Liver (tissue), 9 donors: ENCODE results near the gene NOTCH1. TPM values are rescaled to one million over a fixed set of nuclear protein-coding genes. Genes with fewer than 3 reads are reported as not detected.

Experiments
- DNase-seq: peaks from one replicate; pipeline ENCODE4 v3.0.0-alpha.2; 2017; ENCODE audit warnings: low spot score
- H3K27ac ChIP-seq, 2 donors: one replicate each; pipeline ENCODE4 v1.7.0; 2013; ENCODE audit warnings: inconsistent platforms in 2 of 2, low read length in 2 of 2, control low read depth in 1 of 2, low read depth in 1 of 2, mild to moderate bottlenecking in 1 of 2
- H3K27me3 ChIP-seq, 4 donors: one replicate each; pipeline versions ENCODE4 v1.6.1 to v1.7.0; 2013; ENCODE audit warnings: low read length in 3 of 4, inconsistent platforms in 1 of 4, mild to moderate bottlenecking in 1 of 4, moderate library complexity in 1 of 4; ENCODE audit not compliant: control insufficient read depth in 4 of 4, insufficient read depth in 4 of 4
- H3K36me3 ChIP-seq, 4 donors: one replicate each; pipeline versions ENCODE4 v1.6.1 to v1.7.0; 2013; ENCODE audit warnings: low read length in 3 of 4, mild to moderate bottlenecking in 3 of 4, low read depth in 1 of 4, moderate library complexity in 1 of 4; ENCODE audit not compliant: control insufficient read depth in 4 of 4, insufficient read depth in 3 of 4
- H3K4me1 ChIP-seq, 4 donors: one replicate each; pipeline versions ENCODE4 v1.6.1 to v1.7.0; 2013; ENCODE audit warnings: low read length in 3 of 4, mild to moderate bottlenecking in 3 of 4, moderate library complexity in 1 of 4; ENCODE audit not compliant: control insufficient read depth in 4 of 4, insufficient read depth in 4 of 4
- H3K4me3 ChIP-seq, 3 donors: one replicate each; pipeline versions ENCODE4 v1.6.1 to v1.7.0; 2013; ENCODE audit warnings: low read length in 3 of 3, control low read depth in 1 of 3, low read depth in 1 of 3, mild to moderate bottlenecking in 1 of 3
- H3K9ac ChIP-seq, 2 donors: one replicate each; pipeline ENCODE4 v1.7.0; 2013; ENCODE audit warnings: low read length in 2 of 2, mild to moderate bottlenecking in 2 of 2, moderate library complexity in 2 of 2, control low read depth in 1 of 2, low read depth in 1 of 2
- H3K9me3 ChIP-seq, 4 donors: one replicate each; pipeline versions ENCODE4 v1.6.1 to v1.7.0; 2013; ENCODE audit warnings: low read length in 3 of 4; ENCODE audit not compliant: control insufficient read depth in 4 of 4
- EGR1 ChIP-seq, 2 donors: IDR thresholded peaks; 2 replicates each; pipeline ENCODE4 v1.6.1; 2016 to 2018; ENCODE audit warnings: antibody characterized with exemption in 2 of 2, low read depth in 2 of 2
- FOXA1 ChIP-seq: IDR thresholded peaks from 2 replicates; pipeline ENCODE4 v1.6.1; 2016; ENCODE audit warnings: antibody characterized with exemption
- FOXA2 ChIP-seq: IDR thresholded peaks from 2 replicates; pipeline ENCODE4 v1.6.1; 2016; ENCODE audit warnings: antibody characterized with exemption
- GABPA ChIP-seq, 2 donors: IDR thresholded peaks in 1 of 2; conservative IDR thresholded peaks in 1 of 2; 2 replicates each; pipeline ENCODE4 v1.6.1; 2016; ENCODE audit warnings: antibody characterized with exemption in 2 of 2, mild to moderate bottlenecking in 1 of 2, moderate library complexity in 1 of 2
- HNF4A ChIP-seq, 2 donors: conservative IDR thresholded peaks; 2 replicates each; pipeline ENCODE4 v1.6.1; 2016; ENCODE audit warnings: antibody characterized with exemption in 2 of 2, mild to moderate bottlenecking in 2 of 2
- HNF4G ChIP-seq: IDR thresholded peaks from 2 replicates; pipeline ENCODE4 v1.6.1; 2016; ENCODE audit warnings: antibody characterized with exemption
- JUND ChIP-seq, 2 donors: IDR thresholded peaks; 2 replicates each; pipeline ENCODE4 v1.6.1; 2016; ENCODE audit warnings: antibody characterized with exemption in 2 of 2
- NR2F2 ChIP-seq: IDR thresholded peaks from 2 replicates; pipeline ENCODE4 v1.6.1; 2016; ENCODE audit warnings: antibody characterized with exemption
- RAD21 ChIP-seq, 2 donors: IDR thresholded peaks; 2 replicates each; pipeline ENCODE4 v1.6.1; 2016; ENCODE audit warnings: antibody characterized with exemption in 2 of 2, mild to moderate bottlenecking in 2 of 2
- RXRA ChIP-seq, 2 donors: IDR thresholded peaks; 2 replicates each; pipeline ENCODE4 v1.6.1; 2017 to 2018; ENCODE audit warnings: antibody characterized with exemption in 2 of 2, mild to moderate bottlenecking in 1 of 2
- SP1 ChIP-seq: IDR thresholded peaks from 2 replicates; pipeline ENCODE4 v1.6.1; 2018; ENCODE audit warnings: antibody characterized with exemption, mild to moderate bottlenecking
- TAF1 ChIP-seq: conservative IDR thresholded peaks from 2 replicates; pipeline ENCODE4 v1.6.1; 2016; ENCODE audit warnings: antibody characterized with exemption, mild to moderate bottlenecking
- YY1 ChIP-seq: IDR thresholded peaks from 2 replicates; pipeline ENCODE4 v1.6.1; 2016; ENCODE audit warnings: antibody characterized with exemption, mild to moderate bottlenecking
- WGBS: extraction: QIAGEN DNeasy Blood & Tissue Kit; methylation state at CpG from one replicate; pipeline ENCODE4 v1.1.7; 2013; 5-methylcytosine and 5-hydroxymethylcytosine counted together
- polyA plus RNA-seq, 2 donors: library from polyadenylated mRNA; stranded (reverse) in 1 of 2; unstranded in 1 of 2; fragments of 200-250 nt in 1 of 2; fragments of >200 nt in 1 of 2; fragmentation: Nextera tagmentation in 1 of 2; extraction: Ambion mirVana in 1 of 2; gene quantifications; one replicate each; pipeline versions ENCODE4 v1.2.1 to v1.2.3, GENCODE V29; 2013 to 2015
- total RNA-seq, 2 donors: library from RNA; depleted of rRNA; stranded (reverse); fragments of >200 nt; gene quantifications; one replicate each; pipeline ENCODE4 v1.2.3, GENCODE V29; 2014
- TF ChIP-seq, protein P1 (sequence below): IDR thresholded peaks from 2 replicates; pipeline ENCODE4 v1.6.1; 2016; ENCODE audit warnings: antibody characterized with exemption
- TF ChIP-seq, protein P2 (sequence below): fragments of 150-350 bp; IDR thresholded peaks from 2 replicates; pipeline ENCODE4 v1.5.1; 2017; ENCODE audit warnings: improper control_type of control experiment, low read depth, low read length; ENCODE audit not compliant: missing input control
- TF ChIP-seq, protein P3 (sequence below): IDR thresholded peaks from 2 replicates; pipeline ENCODE4 v1.6.1; 2016; ENCODE audit warnings: antibody characterized with exemption
- TF ChIP-seq, protein P4 (sequence below): IDR thresholded peaks from 2 replicates; pipeline ENCODE4 v1.6.1; 2016; ENCODE audit warnings: antibody characterized with exemption, mild to moderate bottlenecking
- TF ChIP-seq, protein P5 (sequence below): IDR thresholded peaks from 2 replicates; pipeline ENCODE4 v1.6.1; 2016; ENCODE audit warnings: antibody characterized with exemption
- donor health status: healthy.
- donor health status: healthy.
- donor health status: healthy.
- donor health status: healthy.
- donor health status: healthy.

NOTCH1 gene
- total and polyA plus RNA-seq, 4 donors = 2.4 to 22.3 (median 8.5) TPM

DNA sequence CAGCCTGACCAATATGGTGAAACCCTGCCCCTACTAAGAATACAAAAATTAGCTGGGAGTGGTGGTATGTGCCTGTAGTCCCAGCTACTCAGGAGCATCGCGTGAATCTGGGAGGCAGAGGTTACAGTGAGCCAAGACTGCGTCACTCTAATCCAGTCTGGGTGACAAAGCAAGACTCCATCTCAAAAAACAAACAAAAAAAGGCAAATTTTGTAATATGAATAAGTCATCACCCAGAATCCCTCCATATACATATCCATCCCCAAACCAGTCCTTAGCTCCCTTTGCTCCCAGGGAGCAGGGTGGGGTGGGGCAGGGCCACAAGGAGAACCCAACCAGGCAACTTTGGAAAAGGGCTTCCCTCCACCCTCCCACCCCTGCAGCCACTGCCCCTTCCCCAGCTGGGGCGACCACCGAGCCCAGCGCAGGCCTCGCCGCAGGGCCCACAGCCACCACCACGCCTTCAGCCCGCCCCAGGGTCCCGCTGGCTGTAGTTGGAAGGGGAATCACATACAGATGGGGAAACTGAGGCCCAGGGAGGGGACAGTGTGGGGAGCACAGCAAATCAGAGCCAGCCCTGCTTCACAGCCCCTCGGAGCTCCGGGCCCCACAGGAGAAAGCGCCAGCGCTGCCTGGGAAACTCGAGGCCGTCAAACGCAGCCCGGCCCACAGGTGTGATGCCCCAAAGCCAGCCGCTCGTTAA is 7.8 kb downstream of the NOTCH1 start:
- 84% methylated on average over 21 of the region's 21 CpGs for WGBS
- TF ChIP-seq, protein P1, sequence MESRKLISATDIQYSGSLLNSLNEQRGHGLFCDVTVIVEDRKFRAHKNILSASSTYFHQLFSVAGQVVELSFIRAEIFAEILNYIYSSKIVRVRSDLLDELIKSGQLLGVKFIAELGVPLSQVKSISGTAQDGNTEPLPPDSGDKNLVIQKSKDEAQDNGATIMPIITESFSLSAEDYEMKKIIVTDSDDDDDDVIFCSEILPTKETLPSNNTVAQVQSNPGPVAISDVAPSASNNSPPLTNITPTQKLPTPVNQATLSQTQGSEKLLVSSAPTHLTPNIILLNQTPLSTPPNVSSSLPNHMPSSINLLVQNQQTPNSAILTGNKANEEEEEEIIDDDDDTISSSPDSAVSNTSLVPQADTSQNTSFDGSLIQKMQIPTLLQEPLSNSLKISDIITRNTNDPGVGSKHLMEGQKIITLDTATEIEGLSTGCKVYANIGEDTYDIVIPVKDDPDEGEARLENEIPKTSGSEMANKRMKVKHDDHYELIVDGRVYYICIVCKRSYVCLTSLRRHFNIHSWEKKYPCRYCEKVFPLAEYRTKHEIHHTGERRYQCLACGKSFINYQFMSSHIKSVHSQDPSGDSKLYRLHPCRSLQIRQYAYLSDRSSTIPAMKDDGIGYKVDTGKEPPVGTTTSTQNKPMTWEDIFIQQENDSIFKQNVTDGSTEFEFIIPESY = no peak
- TF ChIP-seq HNF4A (conservative IDR thresholded peaks at IDR 0.05) (no peak), TAF1 (no peak), YY1 (no peak), RAD21 (IDR thresholded peaks at IDR 0.05) (no peak), GABPA (IDR thresholded peaks at IDR 0.05 in 1 of 2, conservative IDR thresholded peaks at IDR 0.05 in 1 of 2) (no peak), RXRA (IDR thresholded peaks at IDR 0.05) (no peak), EGR1 (IDR thresholded peaks at IDR 0.05; ENCODE audit: low read depth in 2 of 2) (no peak), JUND (IDR thresholded peaks at IDR 0.05) (no peak), SP1 (no peak), NR2F2 (no peak), FOXA1 (no peak), HNF4G (no peak)
- TF ChIP-seq, protein P2, sequence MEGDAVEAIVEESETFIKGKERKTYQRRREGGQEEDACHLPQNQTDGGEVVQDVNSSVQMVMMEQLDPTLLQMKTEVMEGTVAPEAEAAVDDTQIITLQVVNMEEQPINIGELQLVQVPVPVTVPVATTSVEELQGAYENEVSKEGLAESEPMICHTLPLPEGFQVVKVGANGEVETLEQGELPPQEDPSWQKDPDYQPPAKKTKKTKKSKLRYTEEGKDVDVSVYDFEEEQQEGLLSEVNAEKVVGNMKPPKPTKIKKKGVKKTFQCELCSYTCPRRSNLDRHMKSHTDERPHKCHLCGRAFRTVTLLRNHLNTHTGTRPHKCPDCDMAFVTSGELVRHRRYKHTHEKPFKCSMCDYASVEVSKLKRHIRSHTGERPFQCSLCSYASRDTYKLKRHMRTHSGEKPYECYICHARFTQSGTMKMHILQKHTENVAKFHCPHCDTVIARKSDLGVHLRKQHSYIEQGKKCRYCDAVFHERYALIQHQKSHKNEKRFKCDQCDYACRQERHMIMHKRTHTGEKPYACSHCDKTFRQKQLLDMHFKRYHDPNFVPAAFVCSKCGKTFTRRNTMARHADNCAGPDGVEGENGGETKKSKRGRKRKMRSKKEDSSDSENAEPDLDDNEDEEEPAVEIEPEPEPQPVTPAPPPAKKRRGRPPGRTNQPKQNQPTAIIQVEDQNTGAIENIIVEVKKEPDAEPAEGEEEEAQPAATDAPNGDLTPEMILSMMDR = no peak
- peak overlapping the region; percentile 80 to 93 for H3K27ac ChIP-seq
- DNase-seq = no peak
- H3K36me3 ChIP-seq = peaks cover 0 to 8% (median 0%) of the 10 kb centered on the region in 4 donors
- no peaks in the 10 kb centered on the region for H3K9me3 ChIP-seq
- peaks cover 2 to 42% (median 28%) of the 10 kb centered on the region in 4 donors for H3K4me1 ChIP-seq
- H3K4me3 ChIP-seq = no peak overlapping the region
- H3K27me3 ChIP-seq = no peaks in the 10 kb centered on the region
- H3K9ac ChIP-seq = peak overlapping the region in 1 of 2 donors; percentile 21

DNA sequence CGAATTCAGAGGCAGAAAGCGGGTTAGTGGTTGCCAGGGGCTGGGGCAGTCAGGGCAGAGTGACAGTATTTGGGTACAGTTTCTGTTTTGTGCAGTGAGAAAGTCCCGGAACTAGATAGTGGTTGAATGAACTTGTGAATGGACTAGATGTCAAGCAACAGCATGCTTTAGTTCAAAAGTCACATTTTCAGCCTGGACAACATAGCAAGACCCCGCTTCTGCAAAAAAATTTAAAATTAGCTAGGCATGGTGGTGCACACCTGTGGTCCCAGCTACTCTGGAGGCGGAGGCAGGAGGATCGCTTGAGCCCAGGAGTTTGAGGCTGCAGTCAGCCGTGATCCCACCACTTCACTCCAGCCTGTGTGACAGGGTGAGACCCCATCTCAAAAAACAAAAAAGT is 8.4 kb downstream of the NOTCH1 start:
- 91% methylated on average over 7 of the region's 7 CpGs for WGBS
- peaks cover 0 to 6% (median 0%) of the 10 kb centered on the region in 4 donors for H3K36me3 ChIP-seq
- no peak for TF ChIP-seq RXRA (IDR thresholded peaks at IDR 0.05)
- no peak for TF ChIP-seq NR2F2
- TF ChIP-seq FOXA2 = no peak
- TF ChIP-seq TAF1 = no peak
- no peak for TF ChIP-seq GABPA (IDR thresholded peaks at IDR 0.05 in 1 of 2, conservative IDR thresholded peaks at IDR 0.05 in 1 of 2)
- TF ChIP-seq, protein P3, sequence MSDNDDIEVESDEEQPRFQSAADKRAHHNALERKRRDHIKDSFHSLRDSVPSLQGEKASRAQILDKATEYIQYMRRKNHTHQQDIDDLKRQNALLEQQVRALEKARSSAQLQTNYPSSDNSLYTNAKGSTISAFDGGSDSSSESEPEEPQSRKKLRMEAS = no peak
- no peak for TF ChIP-seq HNF4G
- TF ChIP-seq, protein P1 = no peak
- TF ChIP-seq YY1 = no peak
- TF ChIP-seq, protein P2 = no peak
- TF ChIP-seq HNF4A (conservative IDR thresholded peaks at IDR 0.05) = no peak
- TF ChIP-seq RAD21 (IDR thresholded peaks at IDR 0.05) = no peak
- TF ChIP-seq, protein P4, sequence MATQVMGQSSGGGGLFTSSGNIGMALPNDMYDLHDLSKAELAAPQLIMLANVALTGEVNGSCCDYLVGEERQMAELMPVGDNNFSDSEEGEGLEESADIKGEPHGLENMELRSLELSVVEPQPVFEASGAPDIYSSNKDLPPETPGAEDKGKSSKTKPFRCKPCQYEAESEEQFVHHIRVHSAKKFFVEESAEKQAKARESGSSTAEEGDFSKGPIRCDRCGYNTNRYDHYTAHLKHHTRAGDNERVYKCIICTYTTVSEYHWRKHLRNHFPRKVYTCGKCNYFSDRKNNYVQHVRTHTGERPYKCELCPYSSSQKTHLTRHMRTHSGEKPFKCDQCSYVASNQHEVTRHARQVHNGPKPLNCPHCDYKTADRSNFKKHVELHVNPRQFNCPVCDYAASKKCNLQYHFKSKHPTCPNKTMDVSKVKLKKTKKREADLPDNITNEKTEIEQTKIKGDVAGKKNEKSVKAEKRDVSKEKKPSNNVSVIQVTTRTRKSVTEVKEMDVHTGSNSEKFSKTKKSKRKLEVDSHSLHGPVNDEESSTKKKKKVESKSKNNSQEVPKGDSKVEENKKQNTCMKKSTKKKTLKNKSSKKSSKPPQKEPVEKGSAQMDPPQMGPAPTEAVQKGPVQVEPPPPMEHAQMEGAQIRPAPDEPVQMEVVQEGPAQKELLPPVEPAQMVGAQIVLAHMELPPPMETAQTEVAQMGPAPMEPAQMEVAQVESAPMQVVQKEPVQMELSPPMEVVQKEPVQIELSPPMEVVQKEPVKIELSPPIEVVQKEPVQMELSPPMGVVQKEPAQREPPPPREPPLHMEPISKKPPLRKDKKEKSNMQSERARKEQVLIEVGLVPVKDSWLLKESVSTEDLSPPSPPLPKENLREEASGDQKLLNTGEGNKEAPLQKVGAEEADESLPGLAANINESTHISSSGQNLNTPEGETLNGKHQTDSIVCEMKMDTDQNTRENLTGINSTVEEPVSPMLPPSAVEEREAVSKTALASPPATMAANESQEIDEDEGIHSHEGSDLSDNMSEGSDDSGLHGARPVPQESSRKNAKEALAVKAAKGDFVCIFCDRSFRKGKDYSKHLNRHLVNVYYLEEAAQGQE = no peak
- TF ChIP-seq JUND (IDR thresholded peaks at IDR 0.05) = no peak
- TF ChIP-seq, protein P5, sequence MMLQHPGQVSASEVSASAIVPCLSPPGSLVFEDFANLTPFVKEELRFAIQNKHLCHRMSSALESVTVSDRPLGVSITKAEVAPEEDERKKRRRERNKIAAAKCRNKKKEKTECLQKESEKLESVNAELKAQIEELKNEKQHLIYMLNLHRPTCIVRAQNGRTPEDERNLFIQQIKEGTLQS = no peak
- TF ChIP-seq EGR1 (IDR thresholded peaks at IDR 0.05; ENCODE audit: low read depth in 2 of 2) = no peak
- no peak for TF ChIP-seq SP1
- TF ChIP-seq FOXA1 = no peak
- H3K4me1 ChIP-seq = peaks cover 2 to 42% (median 26%) of the 10 kb centered on the region in 4 donors
- H3K4me3 ChIP-seq = no peak overlapping the region
- H3K27me3 ChIP-seq = no peaks in the 10 kb centered on the region
- no peaks in the 10 kb centered on the region for H3K9me3 ChIP-seq
- H3K9ac ChIP-seq = no peak overlapping the region
- H3K27ac ChIP-seq = no peak overlapping the region
- no peak for DNase-seq
